Mammary epithelial cell (primary cell): ENCODE data around the gene RNF169.

Experiments
- CTCF ChIP-seq, 2 donors: IDR thresholded peaks in 1 of 2; conservative IDR thresholded peaks in 1 of 2; 2 replicates each; pipeline ENCODE4 v1.5.1; 2011 to 2012; ENCODE audit warnings: inconsistent platforms in 2 of 2, low read length in 2 of 2, mild to moderate bottlenecking in 2 of 2, control low read depth in 1 of 2, low read depth in 1 of 2; ENCODE audit not compliant: insufficient read depth in 1 of 2; ENCODE audit errors: extremely low read depth in 1 of 2
- EZH2 ChIP-seq: IDR thresholded peaks from 2 replicates; pipeline ENCODE4 v1.6.1; 2012; ENCODE audit warnings: low read length, inconsistent platforms, borderline replicate concordance

DNA sequence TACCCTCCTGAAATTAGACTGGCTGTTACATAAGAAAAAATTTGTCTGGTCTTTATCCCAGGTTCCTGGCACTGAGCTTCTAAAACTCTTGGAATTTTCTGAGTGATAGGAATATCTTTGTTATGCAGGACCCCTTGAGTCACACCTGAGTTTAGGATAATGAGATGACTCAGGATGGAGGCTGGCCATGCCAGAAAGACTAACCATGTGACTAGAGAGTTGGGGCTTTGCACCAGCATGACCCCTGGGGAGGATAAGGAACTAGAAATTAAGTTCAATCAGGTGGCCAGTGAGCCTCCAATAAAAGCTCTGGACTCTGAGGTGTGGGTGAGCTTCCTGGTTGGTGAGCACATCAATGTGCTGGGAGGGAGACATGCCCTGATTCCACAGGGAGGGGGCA lies 112.1 kb downstream of the RNF169 start:
- TF ChIP-seq EZH2 (no peak), CTCF (conservative IDR thresholded peaks at IDR 0.05 in 1 of 2, IDR thresholded peaks at IDR 0.05 in 1 of 2; ENCODE audit: extremely low read depth in 1 of 2, insufficient read depth in 1 of 2, low read depth in 1 of 2, low read length in 2 of 2) (no peak)
